ENCODE data around the gene RNF5. TPM values are rescaled to one million over a fixed set of nuclear protein-coding genes. Genes with fewer than 3 reads are reported as not detected.

RNF5 gene
- polyA plus RNA-seq, 1 donor from 2014 or later: 369 TPM

DNA sequence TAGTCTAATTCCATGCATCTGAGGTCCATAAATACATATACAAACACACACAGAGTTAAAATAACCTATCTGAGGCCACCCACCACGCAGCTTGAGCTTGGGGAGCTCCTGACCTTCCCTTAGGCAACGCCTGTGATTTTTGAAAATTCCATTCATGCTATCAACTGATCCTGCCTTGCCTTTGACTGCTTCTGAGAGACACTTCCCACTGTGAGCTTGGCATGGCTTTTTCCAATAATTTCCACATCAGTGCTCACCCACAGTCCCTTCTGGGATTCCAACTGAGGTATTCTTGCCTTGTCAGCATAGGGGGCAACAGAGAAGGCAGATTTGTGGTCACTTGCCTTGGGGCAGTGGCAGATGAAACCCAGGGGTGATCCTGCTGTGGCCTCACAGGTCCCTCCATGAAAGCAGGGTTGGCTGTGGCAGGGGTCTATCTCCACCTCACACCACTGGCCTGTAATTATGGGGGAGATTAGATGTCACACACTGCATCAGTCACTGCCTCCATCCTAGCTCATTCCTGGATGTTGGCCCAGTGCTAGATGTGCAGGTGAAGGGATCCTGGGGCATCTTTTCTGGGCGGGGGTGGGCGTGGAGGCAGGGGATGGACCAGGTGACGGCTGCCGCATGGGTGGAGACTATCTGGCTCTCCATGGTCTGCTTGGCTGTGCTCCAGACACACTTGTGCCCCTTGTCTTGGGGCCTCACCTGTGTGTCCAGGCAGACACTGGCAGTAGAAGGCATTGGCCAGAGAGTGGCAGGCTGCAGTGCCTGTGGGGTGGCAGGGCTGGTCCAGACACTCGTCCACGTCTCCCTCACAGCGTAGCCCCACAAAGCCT is 25.4 kb downstream of the RNF5 start:
- H3F3A ChIP-seq (ENCODE audit: insufficient read depth, low read length, poor library complexity, severe bottlenecking): no peaks in the 10 kb centered on the region
- no peak overlapping the region for H2AFZ ChIP-seq (ENCODE audit: low read depth, low read length)
- no peaks in the 10 kb centered on the region for H3K79me2 ChIP-seq (replicated peaks; ENCODE audit: insufficient read depth, low read length)
- TF ChIP-seq TAF1 (IDR thresholded peaks at IDR 0.05; ENCODE audit: low read depth) (no peak), EP300 (conservative IDR thresholded peaks at IDR 0.05; ENCODE audit: poor library complexity, severe bottlenecking) (peak; percentile 26)
- H3K27ac ChIP-seq (ENCODE audit: low read length): peak overlapping the region; percentile 44
- H3K9me3 ChIP-seq (ENCODE audit: low read length): no peaks in the 10 kb centered on the region
- H4K20me1 ChIP-seq (ENCODE audit: insufficient read depth): no peaks in the 10 kb centered on the region
- H3K27me3 ChIP-seq (ENCODE audit: insufficient read depth, low read depth, low read length): no peaks in the 10 kb centered on the region
- H3K4me3 ChIP-seq (ENCODE audit: low read length): no peak overlapping the region
- H3K36me3 ChIP-seq (ENCODE audit: insufficient read depth, low read length): no peaks in the 10 kb centered on the region
- no peaks in the 10 kb centered on the region for H3K9me2 ChIP-seq (ENCODE audit: insufficient read depth, low read length)
- peak overlapping the region; percentile 29 for H3K9ac ChIP-seq (ENCODE audit: low read length)
- H3K4me2 ChIP-seq (ENCODE audit: low read length): no peak overlapping the region

DNA sequence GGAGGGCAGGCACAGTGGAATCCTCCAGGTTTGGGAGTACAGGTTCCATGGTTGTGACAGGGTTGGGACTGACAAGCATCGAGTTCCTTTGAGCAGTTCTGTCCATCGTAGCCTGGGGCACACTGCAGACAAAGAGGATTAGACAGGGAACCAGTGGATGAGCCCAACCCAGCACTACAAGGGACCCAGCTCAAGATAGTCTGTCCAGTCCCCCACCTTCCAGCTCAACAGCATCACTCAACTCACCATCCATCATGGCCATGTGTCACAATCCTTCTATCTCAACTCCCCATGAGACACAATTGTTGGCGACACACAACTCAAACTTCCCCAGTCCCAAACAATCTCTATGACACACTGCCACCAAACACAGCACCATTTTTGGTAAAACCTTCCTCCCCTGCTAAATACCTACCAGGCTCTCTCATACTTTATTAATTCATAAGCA is 26.1 kb downstream of the RNF5 start:
- H3K9me2 ChIP-seq (ENCODE audit: insufficient read depth, low read length): no peaks in the 10 kb centered on the region
- H4K20me1 ChIP-seq (ENCODE audit: insufficient read depth): no peaks in the 10 kb centered on the region
- no peak overlapping the region for H3K27ac ChIP-seq (ENCODE audit: low read length)
- no peak overlapping the region for H3K4me3 ChIP-seq (ENCODE audit: low read length)
- H3K4me2 ChIP-seq (ENCODE audit: low read length): no peak overlapping the region
- no peaks in the 10 kb centered on the region for H3K27me3 ChIP-seq (ENCODE audit: insufficient read depth, low read depth, low read length)
- H2AFZ ChIP-seq (ENCODE audit: low read depth, low read length): no peak overlapping the region
- no peaks in the 10 kb centered on the region for H3K9me3 ChIP-seq (ENCODE audit: low read length)
- H3K9ac ChIP-seq (ENCODE audit: low read length): no peak overlapping the region
- H3K79me2 ChIP-seq (replicated peaks; ENCODE audit: insufficient read depth, low read length): no peaks in the 10 kb centered on the region
- TF ChIP-seq SMC3 (conservative IDR thresholded peaks at IDR 0.05; ENCODE audit: poor library complexity) (no peak), TAF1 (IDR thresholded peaks at IDR 0.05; ENCODE audit: low read depth) (no peak), EP300 (conservative IDR thresholded peaks at IDR 0.05; ENCODE audit: poor library complexity, severe bottlenecking) (no peak), MXI1 (conservative IDR thresholded peaks at IDR 0.05; ENCODE audit: poor library complexity, severe bottlenecking) (no peak), EZH2 (IDR thresholded peaks at IDR 0.05; ENCODE audit: borderline replicate concordance, insufficient read depth, low read length, poor library complexity, severe bottlenecking) (no peak), RAD21 (conservative IDR thresholded peaks at IDR 0.05) (no peak), POLR2AphosphoS5 (IDR thresholded peaks at IDR 0.05) (no peak)
- TF ChIP-seq, protein P1, sequence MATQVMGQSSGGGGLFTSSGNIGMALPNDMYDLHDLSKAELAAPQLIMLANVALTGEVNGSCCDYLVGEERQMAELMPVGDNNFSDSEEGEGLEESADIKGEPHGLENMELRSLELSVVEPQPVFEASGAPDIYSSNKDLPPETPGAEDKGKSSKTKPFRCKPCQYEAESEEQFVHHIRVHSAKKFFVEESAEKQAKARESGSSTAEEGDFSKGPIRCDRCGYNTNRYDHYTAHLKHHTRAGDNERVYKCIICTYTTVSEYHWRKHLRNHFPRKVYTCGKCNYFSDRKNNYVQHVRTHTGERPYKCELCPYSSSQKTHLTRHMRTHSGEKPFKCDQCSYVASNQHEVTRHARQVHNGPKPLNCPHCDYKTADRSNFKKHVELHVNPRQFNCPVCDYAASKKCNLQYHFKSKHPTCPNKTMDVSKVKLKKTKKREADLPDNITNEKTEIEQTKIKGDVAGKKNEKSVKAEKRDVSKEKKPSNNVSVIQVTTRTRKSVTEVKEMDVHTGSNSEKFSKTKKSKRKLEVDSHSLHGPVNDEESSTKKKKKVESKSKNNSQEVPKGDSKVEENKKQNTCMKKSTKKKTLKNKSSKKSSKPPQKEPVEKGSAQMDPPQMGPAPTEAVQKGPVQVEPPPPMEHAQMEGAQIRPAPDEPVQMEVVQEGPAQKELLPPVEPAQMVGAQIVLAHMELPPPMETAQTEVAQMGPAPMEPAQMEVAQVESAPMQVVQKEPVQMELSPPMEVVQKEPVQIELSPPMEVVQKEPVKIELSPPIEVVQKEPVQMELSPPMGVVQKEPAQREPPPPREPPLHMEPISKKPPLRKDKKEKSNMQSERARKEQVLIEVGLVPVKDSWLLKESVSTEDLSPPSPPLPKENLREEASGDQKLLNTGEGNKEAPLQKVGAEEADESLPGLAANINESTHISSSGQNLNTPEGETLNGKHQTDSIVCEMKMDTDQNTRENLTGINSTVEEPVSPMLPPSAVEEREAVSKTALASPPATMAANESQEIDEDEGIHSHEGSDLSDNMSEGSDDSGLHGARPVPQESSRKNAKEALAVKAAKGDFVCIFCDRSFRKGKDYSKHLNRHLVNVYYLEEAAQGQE (IDR thresholded peaks at IDR 0.05; ENCODE audit: borderline replicate concordance): no peak
- TF ChIP-seq, protein P2, sequence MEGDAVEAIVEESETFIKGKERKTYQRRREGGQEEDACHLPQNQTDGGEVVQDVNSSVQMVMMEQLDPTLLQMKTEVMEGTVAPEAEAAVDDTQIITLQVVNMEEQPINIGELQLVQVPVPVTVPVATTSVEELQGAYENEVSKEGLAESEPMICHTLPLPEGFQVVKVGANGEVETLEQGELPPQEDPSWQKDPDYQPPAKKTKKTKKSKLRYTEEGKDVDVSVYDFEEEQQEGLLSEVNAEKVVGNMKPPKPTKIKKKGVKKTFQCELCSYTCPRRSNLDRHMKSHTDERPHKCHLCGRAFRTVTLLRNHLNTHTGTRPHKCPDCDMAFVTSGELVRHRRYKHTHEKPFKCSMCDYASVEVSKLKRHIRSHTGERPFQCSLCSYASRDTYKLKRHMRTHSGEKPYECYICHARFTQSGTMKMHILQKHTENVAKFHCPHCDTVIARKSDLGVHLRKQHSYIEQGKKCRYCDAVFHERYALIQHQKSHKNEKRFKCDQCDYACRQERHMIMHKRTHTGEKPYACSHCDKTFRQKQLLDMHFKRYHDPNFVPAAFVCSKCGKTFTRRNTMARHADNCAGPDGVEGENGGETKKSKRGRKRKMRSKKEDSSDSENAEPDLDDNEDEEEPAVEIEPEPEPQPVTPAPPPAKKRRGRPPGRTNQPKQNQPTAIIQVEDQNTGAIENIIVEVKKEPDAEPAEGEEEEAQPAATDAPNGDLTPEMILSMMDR (IDR thresholded peaks at IDR 0.05; ENCODE audit: poor library complexity, severe bottlenecking): no peak
- H3F3A ChIP-seq (ENCODE audit: insufficient read depth, low read length, poor library complexity, severe bottlenecking): no peaks in the 10 kb centered on the region
- H3K36me3 ChIP-seq (ENCODE audit: insufficient read depth, low read length): no peaks in the 10 kb centered on the region
